Activated CD4-positive, alpha-beta memory T cell treated with anti-CD3 and anti-CD28 coated beads, Interleukin-2, amount 10 ng/mL, durations not matched to agents 7 days and 5 days (primary cell): ENCODE measurements around the gene IER2. TPM values are rescaled to one million over a fixed set of nuclear protein-coding genes. Genes with fewer than 3 reads are reported as not detected.
"Not testable (repeated sequence)": the region's sequence is repeated elsewhere in the genome, so short reads cannot be mapped to it uniquely, and the experiment has no call there.

Experiments
- CTCF ChIA-PET: fragments of 350-600 bp; sonication (Branson Sonifier 250); formaldehyde crosslinking; loops from one replicate; lab custom pipeline; 2021; ENCODE audit warnings: antibody characterized with exemption, inconsistent platforms; lab: Charles Lee
- POLR2A ChIA-PET: fragments of 350-600 bp; sonication (Branson Sonifier 250); formaldehyde crosslinking; loops from one replicate; lab custom pipeline; 2021; ENCODE audit warnings: antibody characterized with exemption; lab: Charles Lee
- DNase-seq: peaks from one replicate; pipeline ENCODE4 v3.0.0-alpha.2; 2020
- H3K27ac Mint-ChIP-seq: one replicate; pipeline ENCODE4 v1.8.0; 2021; ENCODE audit warnings: mild to moderate bottlenecking, mixed read lengths
- H3K27me3 Mint-ChIP-seq: one replicate; pipeline ENCODE4 v1.8.0; 2021; ENCODE audit warnings: mixed read lengths
- H3K36me3 Mint-ChIP-seq: one replicate; pipeline ENCODE4 v1.8.0; 2021; ENCODE audit warnings: low read depth, mixed read lengths
- H3K4me1 Mint-ChIP-seq: one replicate; pipeline ENCODE4 v1.8.0; 2021; ENCODE audit warnings: mixed read lengths
- H3K4me3 Mint-ChIP-seq: one replicate; pipeline ENCODE4 v1.8.0; 2021; ENCODE audit warnings: mild to moderate bottlenecking, mixed read lengths
- H3K9me3 Mint-ChIP-seq: one replicate; pipeline ENCODE4 v1.8.0; 2021; ENCODE audit warnings: mixed read lengths
- total RNA-seq, 2 experiments: library from RNA; stranded (reverse); gene quantifications; one replicate each; pipeline ENCODE4 v1.2.3, GENCODE V29; 2021

Gene IER2
- total RNA-seq, 2 experiments from 2014 or later: 231 to 234 TPM

DNA sequence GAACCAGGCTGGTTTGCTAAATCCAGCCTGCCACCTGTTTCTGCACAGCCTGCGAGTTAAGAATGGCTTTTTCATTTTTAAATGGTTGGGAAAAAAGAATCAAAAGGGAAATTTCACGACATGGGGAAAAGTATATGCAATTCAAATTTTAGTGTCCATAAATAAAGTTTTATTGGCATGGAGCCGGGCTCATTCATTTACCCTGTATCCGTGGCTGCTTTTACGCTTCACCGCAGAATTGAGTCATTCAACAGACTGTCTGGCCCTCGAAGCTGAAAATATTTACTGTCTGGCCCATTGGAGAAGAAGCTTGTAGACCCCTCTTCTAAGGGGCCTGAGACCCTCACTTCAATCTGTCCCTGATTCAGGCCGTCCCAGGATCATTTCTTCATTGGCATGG, 26.1 kb downstream of the IER2 start:
- DNase-seq: no peak
- no peaks in the 10 kb centered on the region for H3K27me3 Mint-ChIP-seq
- peaks cover 10% of the 10 kb centered on the region for H3K36me3 Mint-ChIP-seq
- POLR2A ChIA-PET: interaction anchor here (1.4 to 2.8 kb wide), 4 partner anchors 9 to 24 kb away, joined by 4 to 14 read pairs (median 6); no protein-coding TSS in a partner anchor
- H3K27ac Mint-ChIP-seq: no peak overlapping the region
- CTCF ChIA-PET: interaction anchor here (1.7 kb wide), 1 partner anchor 24 kb away, joined by 3 read pairs; no protein-coding TSS in a partner anchor
- no peak overlapping the region for H3K4me3 Mint-ChIP-seq
- no peaks in the 10 kb centered on the region for H3K9me3 Mint-ChIP-seq
- peaks cover 33% of the 10 kb centered on the region for H3K4me1 Mint-ChIP-seq

DNA sequence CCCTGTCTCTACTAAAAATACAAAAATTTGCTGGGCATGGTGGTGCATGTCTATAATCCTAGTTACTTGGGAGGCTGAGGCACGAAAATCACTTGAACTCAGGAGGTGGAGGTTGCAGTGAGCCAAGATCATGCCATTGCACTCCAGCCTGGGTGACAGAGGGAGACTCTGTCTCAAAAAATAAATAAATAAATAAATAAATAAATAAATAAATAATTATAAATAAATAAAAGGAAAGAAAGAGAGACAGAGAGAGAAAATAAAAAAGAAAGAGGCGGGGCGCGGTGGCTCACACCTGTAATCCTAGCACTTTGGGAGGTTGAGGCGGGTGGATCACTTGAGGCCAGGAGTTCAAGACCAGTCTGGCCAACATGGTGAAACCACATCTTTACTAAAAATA, 27.4 kb downstream of the IER2 start:
- H3K36me3 Mint-ChIP-seq, DNase-seq, H3K27me3 Mint-ChIP-seq, H3K4me3 Mint-ChIP-seq, H3K27ac Mint-ChIP-seq, H3K9me3 Mint-ChIP-seq: not testable (repeated sequence)
- CTCF ChIA-PET: interaction anchor here (0.7 to 1.0 kb wide), 2 partner anchors 10 to 99 kb away, joined by 3 to 6 read pairs; no protein-coding TSS in a partner anchor
- H3K4me1 Mint-ChIP-seq: peaks cover 28% of the 10 kb centered on the region
- POLR2A ChIA-PET: interaction anchor here (0.7 to 2.8 kb wide), 4 partner anchors 8 to 283 kb away, joined by 3 to 14 read pairs (median 4); no protein-coding TSS in a partner anchor

DNA sequence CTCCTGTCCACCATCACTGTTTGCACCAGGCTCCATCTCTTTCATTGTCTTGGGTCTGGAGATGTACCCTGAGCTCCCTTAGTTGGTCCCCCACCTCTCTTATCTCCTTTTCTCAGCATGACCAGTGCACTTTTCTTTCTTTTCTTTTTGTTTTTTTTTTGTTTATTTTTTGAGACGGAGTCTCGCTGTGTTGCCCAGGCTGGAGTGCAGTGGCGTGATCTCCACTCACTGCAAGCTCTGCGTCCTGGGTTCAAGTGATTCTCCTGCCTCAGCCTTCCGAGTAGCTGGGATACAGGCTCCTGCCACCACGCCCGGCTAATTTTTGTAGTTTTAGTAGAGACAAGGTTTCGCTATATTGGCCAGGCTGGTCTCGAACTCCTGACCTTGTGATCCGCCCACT, 28.1 kb downstream of the IER2 start:
- POLR2A ChIA-PET: interaction anchor here (1.0 to 1.2 kb wide), 2 partner anchors 9 to 10 kb away, joined by 3 to 4 read pairs; no protein-coding TSS in a partner anchor
- H3K27me3 Mint-ChIP-seq, H3K36me3 Mint-ChIP-seq, H3K9me3 Mint-ChIP-seq, H3K4me3 Mint-ChIP-seq, DNase-seq, H3K27ac Mint-ChIP-seq: not testable (repeated sequence)
- peaks cover 21% of the 10 kb centered on the region for H3K4me1 Mint-ChIP-seq
- CTCF ChIA-PET: interaction anchor here (0.6 to 0.7 kb wide), 2 partner anchors 98 to 110 kb away, joined by 3 read pairs; no protein-coding TSS in a partner anchor

DNA sequence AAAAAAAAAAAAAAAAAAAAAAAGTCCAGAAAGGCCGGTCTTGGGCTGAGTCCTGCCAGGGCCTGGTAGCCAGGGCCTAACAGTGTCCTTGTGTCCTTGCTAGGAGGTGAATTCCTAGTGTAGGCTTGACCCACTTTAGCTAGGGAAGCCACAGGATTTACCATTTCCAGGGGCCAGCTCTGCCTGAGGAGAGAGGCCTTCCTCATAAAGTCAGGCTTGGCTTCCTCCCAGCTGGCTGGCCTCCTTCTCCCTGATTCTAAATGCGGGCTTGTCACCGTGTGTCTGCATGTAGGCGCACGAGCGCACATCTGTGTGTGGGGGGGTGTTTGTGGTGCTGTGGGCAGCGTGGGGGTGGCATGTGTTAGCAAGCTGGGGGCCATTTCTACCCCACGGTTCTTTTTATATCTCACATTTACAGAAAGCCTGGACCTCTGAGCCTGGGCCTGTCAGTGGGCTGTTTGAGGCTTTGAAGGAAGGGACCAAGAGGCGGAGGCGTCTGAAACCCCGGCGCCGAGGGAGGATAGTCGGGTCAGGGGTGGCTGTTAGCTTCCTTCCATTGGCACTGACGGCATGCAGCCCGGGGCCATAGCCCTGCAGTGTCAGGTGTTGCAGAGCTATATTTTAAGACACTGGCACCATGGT, 31.7 kb downstream of the IER2 start:
- DNase-seq: peak; percentile 20
- H3K4me3 Mint-ChIP-seq: no peak overlapping the region
- ChIA-PET CTCF (interaction anchor here (0.5 to 3.2 kb wide), 9 partner anchors 11 to 611 kb away, joined by 3 to 21 read pairs (median 3); no protein-coding TSS in a partner anchor), POLR2A (interaction anchor here (0.8 to 6.0 kb wide), 8 partner anchors 12 to 77 kb away, joined by 3 to 32 read pairs (median 6); partner anchors contain the start of genes IER2 and STX10)
- H3K9me3 Mint-ChIP-seq: no peaks in the 10 kb centered on the region
- H3K4me1 Mint-ChIP-seq: peaks cover 21% of the 10 kb centered on the region
- no peaks in the 10 kb centered on the region for H3K36me3 Mint-ChIP-seq
- peak overlapping the region; percentile 34 for H3K27ac Mint-ChIP-seq
- H3K27me3 Mint-ChIP-seq: no peaks in the 10 kb centered on the region

DNA sequence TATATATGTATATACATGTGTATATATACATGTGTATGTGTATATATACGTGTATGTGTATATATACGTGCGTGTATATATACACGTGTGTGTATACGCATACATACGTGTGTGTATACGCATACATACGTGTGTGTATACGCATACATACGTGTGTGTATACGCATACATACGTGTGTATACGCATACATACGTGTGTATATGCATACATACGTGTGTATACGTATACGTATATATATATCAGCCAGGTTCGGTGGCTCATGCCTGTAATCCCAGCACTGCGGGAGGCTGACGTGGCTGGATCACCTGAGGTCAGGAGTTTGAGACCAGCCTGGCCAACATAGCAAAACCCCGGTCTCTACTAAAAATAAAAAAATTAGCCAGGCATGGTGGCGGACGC, 34.7 kb downstream of the IER2 start:
- DNase-seq, CTCF ChIA-PET, H3K9me3 Mint-ChIP-seq, H3K27ac Mint-ChIP-seq, H3K4me3 Mint-ChIP-seq, H3K27me3 Mint-ChIP-seq, H3K36me3 Mint-ChIP-seq: not testable (repeated sequence)
- POLR2A ChIA-PET: interaction anchor here (4.7 to 6.0 kb wide), 2 partner anchors 30 to 32 kb away, joined by 25 to 32 read pairs; no protein-coding TSS in a partner anchor
- peaks cover 31% of the 10 kb centered on the region for H3K4me1 Mint-ChIP-seq

DNA sequence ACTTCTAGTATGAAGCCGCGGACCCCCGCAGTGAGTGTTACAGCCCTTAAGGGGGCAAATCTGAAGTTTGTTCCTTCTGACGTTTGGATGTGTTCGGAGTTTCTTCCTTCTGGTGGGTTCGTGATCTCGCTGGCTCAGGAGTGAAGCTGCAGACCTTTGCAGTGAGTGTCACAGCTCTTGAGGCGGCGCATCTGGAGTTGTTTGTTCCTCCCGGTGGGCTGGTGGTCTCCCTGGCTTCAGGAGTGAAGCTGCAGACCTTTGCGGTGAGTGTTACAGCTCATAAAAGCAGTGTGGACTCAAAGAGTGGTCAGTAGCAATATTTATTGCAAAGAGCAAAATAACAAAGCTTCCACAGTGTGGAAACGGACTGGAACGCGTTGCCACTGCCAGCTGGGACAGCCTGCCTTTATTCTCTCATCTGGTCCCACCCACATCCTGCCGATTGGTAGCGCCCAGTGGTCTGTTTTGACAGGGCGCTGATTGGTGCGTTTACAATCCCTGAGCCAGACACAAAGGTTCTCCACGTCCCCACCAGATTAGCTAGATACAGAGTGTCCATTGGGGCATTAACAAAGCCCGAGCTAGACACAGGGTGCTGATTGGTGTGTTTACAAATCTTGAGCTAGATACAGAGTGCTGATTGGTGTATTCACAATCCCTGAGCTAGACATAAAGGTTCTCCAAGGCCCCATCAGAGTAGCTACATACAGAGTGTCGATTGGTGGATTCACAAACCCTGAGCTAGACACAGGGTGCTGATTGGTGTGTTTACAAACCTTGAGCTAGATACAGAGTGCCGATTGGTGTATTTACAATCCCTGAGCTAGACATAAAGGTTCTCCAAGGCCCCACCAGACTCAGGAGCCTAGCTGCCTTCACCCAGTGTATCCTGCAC, 35.8 kb downstream of the IER2 start:
- CTCF ChIA-PET: interaction anchor here (0.6 to 1.7 kb wide), 3 partner anchors 9 to 118 kb away, joined by 3 to 13 read pairs (median 7); no protein-coding TSS in a partner anchor
- not testable (repeated sequence) for H3K4me3 Mint-ChIP-seq, H3K27ac Mint-ChIP-seq, H3K27me3 Mint-ChIP-seq, H3K9me3 Mint-ChIP-seq, H3K36me3 Mint-ChIP-seq, DNase-seq
- peaks cover 27% of the 10 kb centered on the region for H3K4me1 Mint-ChIP-seq
- POLR2A ChIA-PET: interaction anchor here (1.1 to 6.0 kb wide), 3 partner anchors 9 to 33 kb away, joined by 3 to 32 read pairs (median 4); no protein-coding TSS in a partner anchor

DNA sequence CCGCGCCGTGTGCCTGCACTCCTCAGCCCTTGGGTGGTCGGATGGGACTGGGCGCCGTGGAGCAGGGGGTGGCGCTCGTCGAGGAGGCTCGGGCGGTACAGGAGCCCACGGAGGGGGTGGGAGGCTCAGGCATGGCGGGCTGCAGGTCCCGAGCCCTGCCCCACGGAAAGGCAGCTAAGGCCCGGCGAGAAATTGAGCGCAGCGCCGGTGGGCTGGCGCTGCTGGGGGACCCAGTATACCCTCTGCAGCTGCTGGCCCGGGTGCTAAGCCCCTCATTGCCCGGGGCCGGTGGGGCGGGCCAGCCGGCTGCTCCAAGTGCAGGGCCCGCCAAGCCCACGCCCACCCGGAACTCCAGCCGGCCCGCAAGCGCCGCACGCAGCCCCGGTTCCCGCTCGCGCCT, 36.5 kb downstream of the IER2 start:
- not testable (repeated sequence) for H3K27me3 Mint-ChIP-seq, H3K27ac Mint-ChIP-seq, H3K4me3 Mint-ChIP-seq, H3K9me3 Mint-ChIP-seq, DNase-seq, H3K36me3 Mint-ChIP-seq
- ChIA-PET POLR2A (interaction anchor here (1.5 to 6.0 kb wide), 2 partner anchors 16 to 34 kb away, joined by 4 to 32 read pairs; no protein-coding TSS in a partner anchor), CTCF (interaction anchor here (1.2 to 1.7 kb wide), 2 partner anchors 8 to 82 kb away, joined by 3 to 13 read pairs; no protein-coding TSS in a partner anchor)
- H3K4me1 Mint-ChIP-seq: peaks cover 32% of the 10 kb centered on the region

DNA sequence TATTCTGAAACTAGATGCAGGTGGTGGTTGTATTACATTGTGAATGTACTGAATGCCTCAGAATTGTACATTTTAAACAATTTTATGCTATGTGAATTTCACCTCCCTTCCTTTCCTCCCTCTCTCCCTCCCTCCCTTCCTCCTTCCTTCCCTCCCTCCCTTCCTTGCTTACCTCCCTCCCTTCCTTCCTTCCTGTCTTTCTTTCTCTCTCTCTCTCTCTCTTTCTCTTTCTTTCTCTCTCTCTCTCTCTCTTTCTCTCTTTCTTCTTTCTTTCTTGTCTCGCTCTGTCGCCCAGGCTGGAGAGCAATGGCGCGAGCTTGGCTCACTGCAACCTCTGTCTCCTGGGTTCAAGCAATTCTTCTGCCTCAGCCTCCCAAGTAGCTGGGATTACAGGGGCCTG, 37.2 kb downstream of the IER2 start:
- no peak overlapping the region for H3K4me3 Mint-ChIP-seq
- CTCF ChIA-PET: no interaction called here
- POLR2A ChIA-PET: interaction anchor here (0.8 to 1.5 kb wide), 2 partner anchors 17 to 30 kb away, joined by 3 to 4 read pairs; no protein-coding TSS in a partner anchor
- H3K27ac Mint-ChIP-seq: peak overlapping the region; percentile 29
- no peaks in the 10 kb centered on the region for H3K36me3 Mint-ChIP-seq
- H3K9me3 Mint-ChIP-seq: no peaks in the 10 kb centered on the region
- peaks cover 27% of the 10 kb centered on the region for H3K4me1 Mint-ChIP-seq
- no peaks in the 10 kb centered on the region for H3K27me3 Mint-ChIP-seq
- no peak for DNase-seq

DNA sequence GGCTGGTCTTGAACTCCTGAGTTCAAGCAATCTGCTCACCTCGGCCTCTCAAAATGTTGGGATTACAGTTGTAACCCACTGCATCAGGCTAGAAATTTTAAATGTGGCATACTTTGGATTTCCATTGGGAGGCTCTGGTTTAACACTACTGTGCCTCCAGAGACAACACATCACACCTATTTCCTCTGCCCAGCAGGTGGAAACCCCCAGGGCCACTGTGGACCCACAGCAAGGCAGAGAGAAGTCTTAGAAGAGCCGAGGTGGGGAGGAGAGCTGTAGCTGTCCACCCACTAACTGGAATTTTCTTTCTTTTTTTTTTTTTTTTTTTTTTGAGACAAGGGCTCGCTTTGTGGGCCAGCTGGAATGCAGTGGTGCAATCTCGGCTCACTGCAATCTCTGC, 39.4 kb downstream of the IER2 start:
- Mint-ChIP-seq H3K4me3 (no peak overlapping the region), H3K9me3 (no peaks in the 10 kb centered on the region), H3K36me3 (no peaks in the 10 kb centered on the region), H3K4me1 (peaks cover 36% of the 10 kb centered on the region), H3K27me3 (no peaks in the 10 kb centered on the region), H3K27ac (no peak overlapping the region)
- no peak for DNase-seq
- ChIA-PET POLR2A (interaction anchor here (1.0 to 2.7 kb wide), 4 partner anchors 21 to 35 kb away, joined by 5 to 9 read pairs (median 6); no protein-coding TSS in a partner anchor), CTCF (interaction anchor here (0.6 to 1.7 kb wide), 4 partner anchors 10 to 956 kb away, joined by 3 to 7 read pairs (median 4); no protein-coding TSS in a partner anchor)

DNA sequence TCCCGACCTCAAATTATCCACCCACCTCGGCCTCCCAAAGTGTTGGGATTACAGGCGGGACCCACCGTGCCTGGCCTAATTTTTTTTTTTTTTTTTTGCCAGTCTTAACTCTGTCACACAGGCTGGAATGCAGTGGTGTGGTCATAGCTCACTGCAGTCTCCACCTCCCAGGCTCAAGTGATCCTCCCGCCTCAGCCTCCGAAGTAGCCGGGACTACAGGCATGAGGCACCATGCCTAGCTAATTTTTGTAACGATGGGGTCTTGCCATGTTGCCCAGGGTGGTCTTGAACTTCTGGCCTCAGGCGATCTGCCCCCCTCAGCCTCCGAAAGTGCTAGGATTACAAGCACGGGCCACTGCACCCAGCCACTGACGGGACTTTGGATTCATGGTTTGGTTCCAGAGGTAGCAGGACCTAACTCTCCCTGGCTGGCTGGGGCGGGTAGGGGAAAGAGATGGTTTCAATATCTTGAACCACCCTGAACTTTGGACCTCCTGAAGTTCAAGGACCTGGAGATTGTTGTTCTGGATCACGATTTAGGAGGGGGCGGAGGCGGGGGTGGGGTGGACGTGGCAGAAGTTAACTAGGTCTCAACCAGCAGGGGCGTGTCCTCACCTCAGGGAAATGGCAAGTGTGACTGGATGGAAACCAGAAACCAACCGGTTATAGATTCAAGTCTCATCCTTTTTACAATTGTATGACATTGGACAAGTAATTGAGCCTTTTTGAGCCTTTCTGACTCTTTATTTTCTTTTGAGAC, 40.8 kb downstream of the IER2 start:
- ChIA-PET CTCF (interaction anchor here (0.6 to 1.7 kb wide), 2 partner anchors 36 to 1864 kb away, joined by 3 to 5 read pairs; no protein-coding TSS in a partner anchor), POLR2A (interaction anchor here (1.5 to 2.7 kb wide), 3 partner anchors 23 to 36 kb away, joined by 5 to 9 read pairs (median 6); no protein-coding TSS in a partner anchor)
- Mint-ChIP-seq H3K36me3 (no peaks in the 10 kb centered on the region), H3K4me3 (no peak overlapping the region), H3K4me1 (peaks cover 44% of the 10 kb centered on the region), H3K27me3 (no peaks in the 10 kb centered on the region), H3K27ac (peak overlapping the region; percentile 31), H3K9me3 (no peaks in the 10 kb centered on the region)
- DNase-seq: peak; percentile 37

DNA sequence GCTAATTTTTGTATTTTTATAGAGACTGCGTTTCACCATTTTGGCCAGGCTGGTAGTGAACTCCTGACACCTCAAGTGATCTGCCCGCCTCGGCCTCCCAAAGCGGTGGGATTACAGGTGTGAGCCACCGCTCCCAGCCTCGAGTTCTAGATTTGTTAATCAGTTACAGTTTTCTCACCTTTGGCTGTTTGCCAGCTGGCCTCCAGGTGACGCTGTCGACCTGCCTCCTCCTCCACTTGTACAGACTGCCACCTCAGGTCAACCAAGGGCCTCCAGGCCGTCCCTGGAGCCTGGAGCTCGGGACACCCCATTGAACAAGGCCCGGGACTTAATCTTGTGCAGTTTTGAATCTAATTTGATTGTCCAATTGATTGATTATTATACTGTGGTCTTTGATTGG, 45.5 kb downstream of the IER2 start:
- no peaks in the 10 kb centered on the region for H3K27me3 Mint-ChIP-seq
- no peak overlapping the region for H3K27ac Mint-ChIP-seq
- H3K4me3 Mint-ChIP-seq: no peak overlapping the region
- peak; percentile 71 for DNase-seq
- no peaks in the 10 kb centered on the region for H3K36me3 Mint-ChIP-seq
- ChIA-PET POLR2A (interaction anchor here (0.7 to 3.5 kb wide), 10 partner anchors 21 to 80 kb away, joined by 3 to 26 read pairs (median 8); partner anchors contain the start of genes IER2 and STX10), CTCF (interaction anchor here (0.6 to 4.0 kb wide), 26 partner anchors 9 to 323 kb away, joined by 3 to 36 read pairs (median 5); partner anchors contain the start of gene NACC1)
- peaks cover 29% of the 10 kb centered on the region for H3K4me1 Mint-ChIP-seq
- no peaks in the 10 kb centered on the region for H3K9me3 Mint-ChIP-seq
